Measurements from ENCODE around the gene P2RY14. TPM values are rescaled to one million over a fixed set of nuclear protein-coding genes. Genes with fewer than 3 reads are reported as not detected.
A peak's percentile ranks its signal among the peaks of the same experiment; 100 is the strongest.

The P2RY14 gene
- total RNA-seq, 2 experiments from 2014 or later: 0.51 to 0.70 TPM

- peaks cover 55% of the 10 kb centered on the region for H3K4me1 Mint-ChIP-seq (ENCODE audit: low read depth)
- intact Hi-C loops (cut with micrococcal nuclease): no loop called here
- peak overlapping the region; percentile 67 for H3K4me3 Mint-ChIP-seq
- DNase-seq: no peak
- H3K9me3 Mint-ChIP-seq: no peaks in the 10 kb centered on the region
- H3K36me3 Mint-ChIP-seq (ENCODE audit: low read depth): no peaks in the 10 kb centered on the region
- no peak for TF ChIP-seq CTCF (IDR thresholded peaks at IDR 0.05)
- POLR2A ChIA-PET: interaction anchor here (1.0 to 5.1 kb wide), 4 partner anchors 9 to 24 kb away, joined by 3 to 46 read pairs (median 4); no protein-coding TSS in a partner anchor
- peak overlapping the region; percentile 84 for H3K27ac Mint-ChIP-seq
- peak; percentile 63 for ATAC-seq
- CTCF ChIA-PET: interaction anchor here (0.7 to 3.4 kb wide), 6 partner anchors 9 to 27 kb away, joined by 3 to 13 read pairs (median 4); no protein-coding TSS in a partner anchor
- H3K27me3 Mint-ChIP-seq: no peaks in the 10 kb centered on the region
Observed at GRCh38 chr3:151183265-151183671, 95.1 kb downstream of the P2RY14 start.

- Mint-ChIP-seq H3K4me3 (no peak overlapping the region), H3K27ac (peak overlapping the region; percentile 84), H3K4me1 (ENCODE audit: low read depth) (peaks cover 47% of the 10 kb centered on the region), H3K27me3 (no peaks in the 10 kb centered on the region), H3K9me3 (no peaks in the 10 kb centered on the region), H3K36me3 (ENCODE audit: low read depth) (no peaks in the 10 kb centered on the region)
- ATAC-seq (no peak), DNase-seq (no peak)
- ChIA-PET CTCF (interaction anchor here (0.7 to 3.4 kb wide), 5 partner anchors 10 to 28 kb away, joined by 3 to 13 read pairs (median 4); no protein-coding TSS in a partner anchor), POLR2A (interaction anchor here (0.7 to 5.1 kb wide), 6 partner anchors 10 to 25 kb away, joined by 3 to 46 read pairs (median 4); no protein-coding TSS in a partner anchor)
- no peak for TF ChIP-seq CTCF (IDR thresholded peaks at IDR 0.05)
- intact Hi-C loops (cut with micrococcal nuclease): no loop called here
Observed at GRCh38 chr3:151182349-151183079, 95.8 kb downstream of the P2RY14 start.

- no peak overlapping the region for H3K4me3 Mint-ChIP-seq
- TF ChIP-seq CTCF (IDR thresholded peaks at IDR 0.05): no peak
- ChIA-PET CTCF (interaction anchor here (1.1 to 2.0 kb wide), 3 partner anchors 10 to 49 kb away, joined by 4 to 9 read pairs (median 4); no protein-coding TSS in a partner anchor), POLR2A (interaction anchor here (1.0 to 1.3 kb wide), 2 partner anchors 15 to 22 kb away, joined by 3 to 4 read pairs; no protein-coding TSS in a partner anchor)
- no peaks in the 10 kb centered on the region for H3K27me3 Mint-ChIP-seq
- H3K4me1 Mint-ChIP-seq (ENCODE audit: low read depth): peaks cover 22% of the 10 kb centered on the region
- ATAC-seq (no peak), DNase-seq (no peak)
- no peaks in the 10 kb centered on the region for H3K36me3 Mint-ChIP-seq (ENCODE audit: low read depth)
- no peaks in the 10 kb centered on the region for H3K9me3 Mint-ChIP-seq
- intact Hi-C loops (cut with micrococcal nuclease): no loop called here
- no peak overlapping the region for H3K27ac Mint-ChIP-seq
Observed at GRCh38 chr3:151178208-151178845, 100.0 kb downstream of the P2RY14 start.

GRCh38 chr3:151175952-151176351 is 102.4 kb downstream of the P2RY14 start:
- intact Hi-C loops (cut with micrococcal nuclease): no loop called here
- Mint-ChIP-seq H3K4me1 (ENCODE audit: low read depth) (peaks cover 29% of the 10 kb centered on the region), H3K9me3 (no peaks in the 10 kb centered on the region), H3K27me3 (no peaks in the 10 kb centered on the region), H3K36me3 (ENCODE audit: low read depth) (no peaks in the 10 kb centered on the region), H3K4me3 (no peak overlapping the region), H3K27ac (no peak overlapping the region)
- no peak for DNase-seq
- TF ChIP-seq CTCF (IDR thresholded peaks at IDR 0.05): no peak
- CTCF ChIA-PET: no interaction called here
- POLR2A ChIA-PET: interaction anchor here (1.1 kb wide), 1 partner anchor 26 kb away, joined by 3 read pairs; no protein-coding TSS in a partner anchor
- no peak for ATAC-seq

Measured in activated CD8-positive, alpha-beta T cell treated with anti-CD3 and anti-CD28 coated beads for 36 hours (primary cell).